ENCODE data around the gene NELFA.

The NELFA gene

DNA sequence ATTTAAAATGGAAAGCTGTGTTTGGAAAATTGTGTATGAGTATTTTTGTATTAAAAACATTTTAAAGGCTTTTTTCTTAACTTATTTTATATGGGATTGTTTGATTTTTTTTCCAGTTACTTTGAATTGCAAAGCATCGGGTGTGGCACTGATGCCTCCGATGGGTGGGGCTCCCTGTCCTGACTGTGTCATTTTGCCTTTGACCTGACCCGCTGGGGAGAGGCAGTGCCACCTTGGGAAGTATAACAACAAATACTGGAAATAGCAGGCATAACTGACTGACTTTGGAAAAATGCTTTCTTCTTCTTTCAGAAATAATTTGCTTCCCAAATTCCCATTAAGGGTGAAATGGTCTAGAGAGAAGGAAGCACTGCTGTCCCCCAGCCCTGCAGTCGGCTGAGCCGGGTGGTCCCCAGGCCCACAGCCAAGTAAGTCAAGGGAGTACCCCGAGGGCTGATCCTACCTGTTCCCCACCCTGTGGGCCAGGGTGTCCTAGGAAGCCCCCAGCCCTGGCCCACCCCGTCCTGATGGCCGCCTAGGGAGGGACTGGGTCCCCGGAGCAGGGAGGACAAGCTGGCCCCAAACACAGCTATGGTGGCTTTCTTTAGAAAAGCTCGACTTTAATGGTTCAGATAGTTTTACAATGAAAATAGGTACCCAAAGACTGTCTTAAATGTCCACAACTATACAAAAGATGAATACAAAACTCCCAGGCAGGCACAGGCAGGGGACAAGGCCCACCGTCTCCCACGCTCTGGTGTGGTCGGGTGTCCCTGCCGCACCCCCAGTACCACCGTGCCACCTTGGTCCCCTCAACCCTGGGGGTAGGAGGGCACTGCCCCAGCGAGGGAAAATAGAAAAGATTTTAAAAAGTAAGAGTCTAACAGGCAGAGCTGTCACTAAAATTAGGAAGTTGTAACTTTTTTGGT is 26.4 kb downstream of the NELFA start:
- DNase-seq (ENCODE audit: low read depth in 2 of 2) = no peak

DNA sequence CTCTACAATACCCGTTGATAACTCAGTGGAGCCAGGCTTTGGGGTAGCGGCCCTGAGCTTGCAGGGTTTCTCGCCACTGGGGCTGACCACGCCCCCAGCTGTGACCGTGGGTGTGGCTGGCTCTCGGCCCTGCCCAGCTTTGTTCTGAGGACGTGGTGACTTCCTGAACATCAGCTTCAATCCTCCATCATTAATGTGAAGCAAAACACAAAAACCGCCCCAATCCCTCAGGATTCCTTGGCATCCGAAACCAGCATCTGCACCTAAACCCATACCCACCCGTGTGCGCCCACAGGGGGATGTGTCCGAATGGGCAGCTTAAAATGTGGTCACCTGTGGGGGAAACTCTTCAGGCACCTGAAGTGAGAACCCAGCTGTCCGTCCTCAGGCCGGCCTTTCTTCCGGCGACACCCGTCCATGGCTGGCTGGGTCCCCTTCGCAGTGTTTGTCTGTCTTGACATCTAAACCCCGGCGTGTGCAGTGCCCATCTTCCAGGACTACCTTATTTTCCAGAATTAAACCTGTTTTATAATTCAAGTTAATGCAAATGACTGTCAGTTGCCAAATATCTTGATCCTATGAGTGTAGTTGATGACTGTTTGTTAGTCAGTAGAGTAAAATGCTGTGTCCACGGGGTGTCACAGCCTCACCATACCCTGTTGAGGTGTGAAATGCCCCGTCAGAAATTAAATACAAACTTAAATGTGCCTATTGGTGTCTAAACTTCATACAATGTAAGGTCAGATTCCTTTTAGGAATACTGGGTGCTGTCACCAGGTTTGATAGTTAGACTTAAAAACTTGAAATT is 27.3 kb downstream of the NELFA start:
- no peak for DNase-seq (ENCODE audit: low read depth in 2 of 2)

DNA sequence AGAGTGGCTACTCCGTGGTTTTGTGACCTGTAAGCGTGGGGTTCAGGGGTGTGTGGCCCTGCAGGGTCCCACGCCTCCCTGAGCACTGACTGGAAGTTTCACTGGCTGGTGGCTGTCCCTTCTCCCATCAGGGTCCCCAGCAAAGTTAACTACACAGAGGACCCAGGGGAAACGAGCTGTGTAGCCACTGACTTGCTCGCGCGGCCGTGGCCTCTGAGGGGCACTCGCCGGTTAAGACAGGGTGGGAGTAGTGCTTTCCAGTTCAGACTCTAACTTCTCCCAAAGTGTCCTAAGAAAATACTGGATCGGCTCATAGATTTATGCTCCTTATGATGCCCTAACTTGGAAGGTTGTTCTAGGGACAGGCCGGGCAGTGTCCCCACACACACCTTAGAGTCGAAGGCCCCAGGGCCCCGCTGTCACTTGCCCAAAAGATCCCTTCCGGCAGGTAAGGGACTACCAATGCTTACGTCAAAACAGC is 28.2 kb downstream of the NELFA start:
- DNase-seq (ENCODE audit: low read depth in 2 of 2) = no peak

DNA sequence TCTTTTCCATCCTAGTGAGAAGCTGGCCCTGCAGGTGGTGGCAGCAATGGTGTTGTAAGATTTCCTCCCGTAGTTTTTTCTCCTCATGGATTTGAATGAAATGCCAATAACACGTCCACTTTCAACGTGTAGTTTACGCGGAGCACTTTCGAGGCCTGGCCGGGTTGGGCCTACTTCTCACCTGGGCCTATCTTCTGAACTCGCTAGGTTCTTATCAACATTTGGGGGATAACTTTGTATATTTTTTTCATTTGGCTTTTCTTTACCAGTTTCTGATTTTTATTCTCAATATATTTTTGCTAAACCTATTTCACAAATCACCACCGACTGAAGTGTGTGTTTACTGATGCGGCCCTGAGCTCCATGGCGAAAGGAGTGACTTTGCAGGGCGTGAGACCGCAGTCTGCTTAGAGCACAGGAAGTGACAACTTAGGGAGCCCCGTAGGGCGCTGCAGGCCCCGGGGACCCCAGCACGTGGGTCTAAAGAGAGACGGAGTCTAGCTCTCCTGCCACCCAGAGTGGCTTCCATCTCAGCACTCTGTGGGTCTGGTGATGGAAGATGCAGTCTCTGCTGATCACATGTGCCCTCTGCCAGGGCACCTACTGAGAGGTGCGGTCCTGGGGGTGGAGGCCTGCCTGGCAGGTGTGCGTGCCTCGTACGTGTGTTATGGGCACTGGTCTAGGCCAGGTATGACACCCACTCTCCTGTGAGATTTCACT is 29.1 kb downstream of the NELFA start:
- DNase-seq (ENCODE audit: low read depth in 2 of 2) = no peak

DNA sequence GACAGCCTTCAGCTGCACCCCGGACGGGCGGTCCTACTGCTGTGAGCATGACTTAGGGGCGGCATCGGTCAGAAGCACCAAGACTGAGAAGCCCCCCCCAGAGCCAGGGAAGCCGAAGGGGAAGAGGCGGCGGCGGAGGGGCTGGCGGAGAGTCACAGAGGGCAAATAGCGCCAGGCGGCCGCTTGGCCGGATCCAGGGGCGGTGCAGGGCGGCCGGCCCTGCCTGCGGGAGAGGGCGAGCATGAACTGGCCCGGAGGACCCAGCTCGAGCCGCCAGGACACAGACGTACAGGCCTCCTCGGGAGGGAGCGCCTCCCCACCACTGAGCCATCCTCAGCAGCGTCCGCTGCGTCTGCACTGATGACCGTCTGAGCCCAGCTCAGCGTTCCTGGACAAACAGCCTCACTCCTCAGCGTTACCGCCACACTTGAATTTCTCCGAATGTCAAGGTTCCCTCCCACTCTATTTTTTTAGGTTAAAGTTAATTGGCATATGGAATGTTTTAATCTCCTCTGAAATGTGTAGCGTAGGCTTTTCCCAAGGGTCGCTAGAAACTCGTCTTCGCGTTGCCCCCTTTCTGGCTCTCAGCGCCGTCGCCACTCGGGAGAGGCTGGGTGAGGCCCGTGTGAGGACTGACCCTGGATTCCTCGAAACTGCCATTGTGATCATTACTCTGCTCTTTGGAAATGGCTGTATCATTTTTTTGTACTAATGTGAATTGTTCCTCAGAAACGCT is 29.9 kb downstream of the NELFA start:
- no peak for DNase-seq (ENCODE audit: low read depth in 2 of 2)

DNA sequence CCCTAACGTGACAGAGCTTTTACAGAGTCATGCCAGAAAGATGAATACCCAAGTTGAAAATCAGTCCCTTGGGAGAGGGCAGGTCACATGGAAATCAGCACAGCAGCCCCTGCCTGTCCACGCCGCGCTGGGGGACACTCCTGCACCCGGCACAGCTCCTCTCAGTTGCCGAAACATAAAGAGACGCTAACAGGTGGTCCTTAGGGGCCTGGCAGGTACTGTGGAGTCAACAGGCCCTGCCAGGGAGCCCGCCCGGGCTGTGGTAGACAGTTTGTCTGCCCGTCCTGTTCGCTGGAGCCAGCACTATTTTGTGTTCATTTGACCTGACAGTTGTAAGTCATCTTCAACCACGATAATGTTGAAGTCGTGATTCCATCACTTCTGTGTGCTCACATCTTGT is 30.5 kb downstream of the NELFA start:
- no peak for DNase-seq (ENCODE audit: low read depth in 2 of 2)

DNA sequence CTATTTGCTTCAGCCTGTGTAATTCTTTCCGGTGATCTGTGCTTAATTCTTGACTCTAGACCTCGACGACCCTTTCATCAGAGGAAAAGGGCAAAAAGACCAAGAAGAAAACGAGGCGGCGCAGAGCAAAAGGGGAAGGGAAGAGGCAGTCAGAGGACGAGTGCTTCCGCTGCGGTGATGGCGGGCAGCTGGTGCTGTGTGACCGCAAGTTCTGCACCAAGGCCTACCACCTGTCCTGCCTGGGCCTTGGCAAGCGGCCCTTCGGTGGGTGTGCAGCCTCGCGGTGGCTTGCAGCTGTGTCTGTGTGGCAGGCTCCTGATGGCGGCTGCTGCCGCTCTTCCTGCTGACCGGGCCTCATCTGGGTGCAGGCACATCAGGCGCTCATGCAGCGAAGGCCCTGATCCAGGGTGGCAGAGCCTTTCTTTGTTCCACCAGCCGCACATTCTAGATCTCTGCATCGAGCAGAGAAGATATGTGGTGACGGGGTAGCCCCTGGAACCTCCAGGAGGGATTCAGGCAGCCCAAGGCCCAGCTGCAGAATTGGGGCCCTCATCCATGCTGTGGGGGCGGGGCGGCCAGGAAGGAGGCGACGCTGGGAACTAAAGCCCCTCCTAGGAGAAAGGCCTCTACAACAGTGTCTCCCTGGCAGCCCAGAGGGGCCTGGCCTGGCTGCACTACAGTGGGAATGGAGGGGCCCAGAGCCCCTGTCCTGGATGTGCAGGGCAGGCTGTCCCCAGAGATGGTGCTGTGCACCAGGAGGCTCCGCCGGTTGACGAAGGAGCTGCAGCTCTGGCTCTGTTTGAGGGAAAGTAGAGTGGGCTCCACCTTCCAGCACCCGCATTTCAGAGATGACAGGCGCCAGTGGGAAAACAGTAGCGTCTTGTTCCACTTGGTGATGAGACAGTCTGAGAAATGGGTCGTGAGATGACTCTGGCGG is 32.1 kb downstream of the NELFA start:
- DNase-seq (ENCODE audit: low read depth in 2 of 2) = no peak

DNA sequence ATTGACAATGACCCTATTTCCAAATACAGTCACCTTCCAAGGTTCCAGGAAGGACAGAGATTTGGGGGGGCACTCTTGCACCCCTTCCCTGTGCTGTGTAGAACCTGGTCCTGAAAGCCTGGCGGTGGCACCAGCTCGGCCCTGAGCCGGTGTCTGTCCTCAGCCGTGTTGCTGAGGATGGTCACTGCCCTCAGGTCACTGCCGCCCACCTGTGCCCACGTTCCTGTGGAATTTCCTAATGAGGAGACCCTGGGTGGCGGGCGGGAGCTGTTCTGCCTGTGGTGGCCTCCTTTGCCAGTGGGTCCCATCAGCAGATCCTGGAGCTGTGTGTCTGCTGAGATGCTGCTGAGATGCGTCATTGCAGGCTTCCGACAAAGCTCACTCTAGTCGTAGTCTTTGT is 32.9 kb downstream of the NELFA start:
- DNase-seq (ENCODE audit: low read depth in 2 of 2) = no peak

DNA sequence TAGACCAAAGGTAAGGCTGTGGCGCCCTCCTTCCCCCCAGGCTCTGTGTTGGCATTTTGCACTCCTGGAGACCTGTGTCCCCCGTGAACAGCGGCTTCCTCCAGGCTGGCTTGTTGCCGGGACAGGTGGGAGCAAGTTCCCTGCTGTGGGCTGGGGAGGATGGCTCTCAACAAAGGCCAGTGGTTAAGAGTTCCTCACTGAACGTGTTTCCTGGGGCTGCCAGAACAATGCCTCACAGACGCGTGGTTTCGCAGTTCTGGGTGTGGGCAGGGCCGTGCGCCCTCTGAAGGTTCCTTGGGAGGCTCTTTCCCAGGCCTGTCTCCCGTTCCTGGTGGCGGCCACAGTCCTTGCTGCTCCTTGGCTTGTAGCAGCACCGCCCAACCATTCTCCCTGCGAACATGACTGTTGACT is 33.4 kb downstream of the NELFA start:
- no peak for DNase-seq (ENCODE audit: low read depth in 2 of 2)

DNA sequence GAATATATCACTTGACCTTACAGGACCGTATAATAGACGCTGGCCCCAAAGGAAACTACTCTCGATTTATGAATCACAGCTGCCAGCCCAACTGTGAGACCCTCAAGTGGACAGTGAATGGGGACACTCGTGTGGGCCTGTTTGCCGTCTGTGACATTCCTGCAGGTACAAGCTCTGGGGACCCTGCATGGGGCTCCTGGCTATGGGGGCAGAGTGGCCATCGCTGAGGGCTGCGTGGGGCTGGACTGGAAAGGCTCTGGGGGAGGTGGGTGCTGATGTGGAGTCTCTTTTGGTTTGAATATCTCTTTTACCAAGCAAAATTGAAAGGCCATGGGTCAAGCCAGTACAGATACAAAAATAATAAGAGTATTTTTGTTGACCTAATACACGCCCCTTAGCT is 33.9 kb downstream of the NELFA start:
- no peak for DNase-seq (ENCODE audit: low read depth in 2 of 2)

DNA sequence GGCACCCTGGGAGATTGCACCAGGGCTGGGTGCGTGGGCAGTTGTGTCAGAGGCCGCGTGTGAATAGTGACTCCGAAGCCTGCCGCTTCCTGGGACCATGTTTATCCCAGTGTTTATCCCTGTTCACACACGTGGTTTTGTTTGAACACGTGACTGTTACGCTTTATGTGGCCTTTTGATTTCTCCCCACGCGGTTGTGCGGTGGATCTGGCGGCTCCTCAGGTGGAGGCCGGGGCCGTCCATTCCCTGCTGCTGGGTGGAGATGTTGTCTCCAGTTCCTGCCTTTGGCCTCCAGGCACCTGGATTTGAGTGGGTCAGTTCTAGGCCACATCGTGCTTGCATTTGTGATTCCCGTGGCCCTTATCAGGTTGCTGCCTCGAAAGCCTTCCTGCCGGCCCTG is 35.1 kb downstream of the NELFA start:
- no peak for DNase-seq (ENCODE audit: low read depth in 2 of 2)

DNA sequence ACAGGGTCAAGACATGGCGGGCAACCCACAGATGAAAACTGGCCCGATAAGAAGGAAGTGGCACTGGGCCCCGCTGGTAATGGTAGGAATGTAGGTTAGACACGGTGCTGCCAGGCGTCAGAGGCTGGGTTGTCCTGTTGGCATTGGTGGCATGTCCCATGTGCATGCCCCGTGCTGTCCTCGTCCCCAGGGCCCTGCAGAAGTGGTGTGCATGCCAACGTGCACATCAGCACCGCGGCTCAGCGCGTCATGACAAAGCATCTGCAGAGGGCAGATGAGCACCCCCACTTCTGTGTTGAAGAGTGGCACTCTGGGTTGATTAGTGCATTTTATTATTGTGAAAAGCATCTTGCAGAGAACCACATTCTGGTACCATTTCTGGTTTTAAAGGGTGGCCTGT is 35.6 kb downstream of the NELFA start:
- no peak for DNase-seq (ENCODE audit: low read depth in 2 of 2)

DNA sequence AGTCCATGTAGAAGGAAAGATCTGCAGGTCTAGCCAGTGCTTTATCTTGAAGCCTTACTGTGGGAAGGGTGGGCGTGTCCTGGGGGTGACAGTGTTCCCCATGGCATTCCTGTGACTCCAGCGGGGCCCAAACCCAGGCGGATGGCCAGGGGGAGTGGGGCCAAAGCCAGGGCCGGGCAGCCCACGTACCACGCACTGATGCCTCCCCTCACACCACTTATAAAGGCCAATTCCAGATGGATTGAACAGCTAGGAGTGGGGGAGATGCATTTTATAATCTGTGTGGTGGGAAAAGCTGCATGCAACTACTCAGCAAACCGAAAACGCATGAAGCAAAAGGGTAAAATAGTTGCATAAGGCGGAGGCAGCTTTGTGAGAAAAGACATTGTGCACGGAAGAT is 36.4 kb downstream of the NELFA start:
- no peak for DNase-seq (ENCODE audit: low read depth in 2 of 2)

DNA sequence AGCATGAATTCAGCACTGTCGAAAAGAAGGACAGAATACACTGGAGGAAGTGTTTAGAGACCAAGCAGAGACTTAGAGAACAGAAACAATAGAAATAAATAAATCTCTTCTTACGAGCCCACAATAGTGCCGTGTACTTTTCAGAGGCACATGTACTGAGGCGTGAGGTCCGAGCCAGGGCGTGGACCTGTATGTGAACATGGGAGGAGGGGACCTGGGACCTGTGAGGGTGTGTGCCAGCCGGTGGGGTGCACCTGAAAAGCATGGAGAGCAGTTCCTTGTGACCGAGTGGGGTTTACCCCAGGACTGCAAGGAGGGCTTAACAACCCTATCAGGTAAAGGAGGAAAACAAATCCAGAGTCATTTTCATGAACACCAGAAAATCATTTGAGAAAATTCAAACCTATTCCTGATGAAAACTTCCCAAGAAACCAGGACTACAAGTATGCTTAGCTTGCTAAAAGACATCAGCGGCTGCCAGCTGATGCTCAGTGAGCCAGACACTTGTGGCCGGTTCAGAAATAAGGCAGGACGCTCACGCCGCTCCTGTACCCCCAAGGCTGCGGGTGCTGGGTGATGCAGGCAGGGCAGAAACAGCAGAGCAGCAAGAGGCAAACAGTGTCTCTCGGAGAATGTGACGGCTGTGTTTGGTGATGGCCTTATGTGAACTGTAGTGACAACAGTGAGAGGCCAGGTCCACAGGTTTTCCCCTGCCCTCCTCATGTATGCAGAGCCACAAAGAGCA is 37.1 kb downstream of the NELFA start:
- no peak for DNase-seq (ENCODE audit: low read depth in 2 of 2)

DNA sequence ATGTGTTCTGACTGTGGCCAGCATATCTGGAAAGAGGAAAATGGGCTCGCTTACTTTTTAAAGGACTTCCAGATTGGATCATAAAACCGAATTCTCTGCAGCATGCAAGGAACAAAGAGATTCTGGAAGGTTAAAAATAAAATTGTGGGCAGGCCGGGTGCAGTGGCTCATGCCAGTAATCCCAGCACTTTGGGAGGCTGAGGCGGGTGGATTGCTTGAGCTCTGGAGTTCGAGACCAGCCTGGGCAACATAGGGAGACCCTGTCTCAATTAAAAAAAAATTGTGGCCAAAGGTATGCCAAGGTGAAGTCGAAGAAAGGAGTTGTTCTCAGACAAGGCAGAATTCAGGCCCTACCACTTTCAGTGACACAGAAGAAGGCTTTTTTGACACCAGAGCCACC is 37.8 kb downstream of the NELFA start:
- DNase-seq (ENCODE audit: low read depth in 2 of 2) = no peak

DNA sequence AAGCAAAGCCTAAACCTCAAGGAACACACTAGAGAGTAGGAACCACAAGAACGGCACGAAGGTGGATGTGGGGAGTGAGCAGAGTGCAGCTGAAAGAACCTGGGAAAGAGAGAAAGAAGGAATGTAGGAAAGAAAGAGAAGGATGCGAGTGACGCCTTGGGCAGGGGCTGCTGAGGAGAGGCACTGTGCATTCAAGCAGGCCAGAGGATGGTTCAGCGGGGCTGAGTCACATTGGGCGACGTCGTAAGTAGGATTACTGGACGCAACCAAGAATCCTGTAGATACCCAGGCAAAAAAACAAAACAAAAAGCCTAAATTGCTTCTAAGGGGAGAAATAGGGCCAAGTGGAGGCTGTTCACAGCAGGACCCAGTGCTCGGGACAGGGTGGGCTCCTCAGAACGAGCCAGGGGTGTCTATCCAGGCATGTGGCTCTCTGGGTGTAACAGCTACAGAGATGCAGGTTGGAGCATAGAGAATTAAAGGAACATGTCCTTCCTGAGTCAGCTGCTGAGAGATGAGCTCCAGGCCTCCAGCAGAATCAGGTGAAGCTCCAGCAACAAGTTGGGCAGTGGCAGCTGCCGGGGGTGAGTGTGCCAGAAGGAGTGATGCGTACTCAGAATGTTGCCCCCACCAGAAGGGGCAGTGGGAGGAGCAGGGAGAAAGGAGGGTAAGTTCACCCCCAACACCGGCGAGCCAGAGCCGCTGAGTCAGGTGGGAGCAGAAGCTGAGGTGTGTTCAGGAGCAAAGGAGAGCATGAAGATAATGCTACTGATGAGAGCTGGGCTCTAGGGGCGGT is 38.6 kb downstream of the NELFA start:
- no peak for DNase-seq (ENCODE audit: low read depth in 2 of 2)

DNA sequence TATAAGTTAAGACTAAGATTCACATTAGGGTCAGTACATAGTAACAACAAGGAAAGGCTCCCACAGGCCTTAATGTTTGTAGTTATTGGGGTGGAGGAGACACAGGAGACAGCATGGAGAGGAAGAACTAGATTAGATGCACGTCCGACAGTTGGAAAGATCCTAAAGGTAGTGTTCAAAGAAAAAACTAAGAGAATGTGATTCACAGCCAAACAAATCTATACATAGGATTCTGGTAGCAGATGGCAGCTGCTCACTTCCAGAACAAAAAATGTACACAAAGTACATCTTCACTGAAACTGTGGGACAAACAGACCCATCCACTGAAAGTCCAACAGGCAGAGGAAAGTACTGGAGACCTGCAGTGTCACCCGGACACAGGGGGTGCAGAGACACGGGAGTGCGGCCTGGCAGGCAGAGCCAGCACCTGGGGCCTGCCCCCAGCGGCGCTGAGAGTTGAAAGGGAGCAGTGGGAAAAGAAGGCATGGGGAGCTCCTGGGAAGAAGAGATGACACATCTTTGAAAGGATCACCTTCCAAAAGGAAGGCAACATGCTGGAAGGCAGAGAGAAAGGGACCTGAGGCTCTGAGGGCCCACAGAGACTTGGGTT is 40.0 kb downstream of the NELFA start:
- DNase-seq (ENCODE audit: low read depth in 2 of 2) = no peak

DNA sequence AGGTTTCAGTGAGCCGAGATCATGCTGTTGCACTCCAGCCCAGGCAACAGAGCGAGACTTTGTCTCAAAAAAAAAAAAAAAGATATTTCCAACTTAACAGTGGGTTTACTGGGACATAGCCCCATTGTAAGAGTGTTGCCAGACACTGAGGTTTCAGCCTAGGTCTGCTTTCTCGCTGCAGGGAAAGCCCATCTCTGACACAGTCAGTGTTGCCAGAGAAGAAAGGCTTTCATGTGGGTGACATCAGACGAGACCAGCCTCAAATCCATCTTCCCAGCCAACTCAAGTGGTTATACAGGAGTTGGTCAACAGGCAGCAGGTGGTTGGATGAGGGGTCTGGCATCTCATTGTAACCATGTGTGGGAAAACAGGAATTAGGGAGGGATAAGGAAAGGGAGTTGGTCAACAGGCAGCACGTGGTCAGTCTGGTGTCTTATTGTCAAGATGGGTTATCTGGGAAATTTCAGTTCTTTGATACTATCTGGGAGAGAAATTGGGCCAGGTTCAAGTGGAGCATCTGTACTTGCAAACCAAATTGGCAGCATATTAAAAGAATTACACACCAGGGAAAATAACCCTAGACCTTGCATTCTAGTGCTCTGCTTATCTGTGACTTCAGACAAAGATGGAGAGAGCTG is 41.1 kb downstream of the NELFA start:
- DNase-seq (ENCODE audit: low read depth in 2 of 2) = no peak
